ENCODE data around the gene FOXP1.

Gene FOXP1

GRCh38 chr3:71265365-71265915 lies 318.1 kb downstream of the FOXP1 start:
- TF ChIP-seq TAF1 (IDR thresholded peaks at IDR 0.05; ENCODE audit: borderline replicate concordance, insufficient read depth, low read length): no peak
- no peak for TF ChIP-seq POLR2AphosphoS5 (IDR thresholded peaks at IDR 0.05; ENCODE audit: low read depth, low read length)
- no peak for TF ChIP-seq SIN3A (IDR thresholded peaks at IDR 0.05; ENCODE audit: borderline replicate concordance, insufficient read depth, low read length)

- TF ChIP-seq REST (IDR thresholded peaks at IDR 0.05; ENCODE audit: insufficient read depth in 1 of 2, low read depth in 2 of 2, low read length in 2 of 2) (no peak), SIN3A (IDR thresholded peaks at IDR 0.05; ENCODE audit: borderline replicate concordance, insufficient read depth, low read length) (no peak), TAF1 (IDR thresholded peaks at IDR 0.05; ENCODE audit: borderline replicate concordance, insufficient read depth, low read length) (no peak), POLR2AphosphoS5 (IDR thresholded peaks at IDR 0.05; ENCODE audit: low read depth, low read length) (no peak), FOXP2 (optimal IDR thresholded peaks at IDR 0.05; ENCODE audit: borderline replicate concordance, extremely low read depth, extremely low read length, insufficient read depth) (no peak)
Measured at GRCh38 chr3:71264840-71265239, 318.7 kb downstream of the FOXP1 start.

GRCh38 chr3:71262364-71263265 lies 320.9 kb downstream of the FOXP1 start:
- no peak for TF ChIP-seq POLR2AphosphoS5 (IDR thresholded peaks at IDR 0.05; ENCODE audit: low read depth, low read length)
- no peak for TF ChIP-seq SIN3A (IDR thresholded peaks at IDR 0.05; ENCODE audit: borderline replicate concordance, insufficient read depth, low read length)
- TF ChIP-seq FOXP2 (optimal IDR thresholded peaks at IDR 0.05; ENCODE audit: borderline replicate concordance, extremely low read depth, extremely low read length, insufficient read depth): no peak
- no peak for TF ChIP-seq TAF1 (IDR thresholded peaks at IDR 0.05; ENCODE audit: borderline replicate concordance, insufficient read depth, low read length)
- TF ChIP-seq REST (IDR thresholded peaks at IDR 0.05; ENCODE audit: insufficient read depth in 1 of 2, low read depth in 2 of 2, low read length in 2 of 2): no peak

GRCh38 chr3:71260782-71261181 lies 322.7 kb downstream of the FOXP1 start:
- no peak for TF ChIP-seq TAF1 (IDR thresholded peaks at IDR 0.05; ENCODE audit: borderline replicate concordance, insufficient read depth, low read length)
- no peak for TF ChIP-seq FOXP2 (optimal IDR thresholded peaks at IDR 0.05; ENCODE audit: borderline replicate concordance, extremely low read depth, extremely low read length, insufficient read depth)
- TF ChIP-seq REST (IDR thresholded peaks at IDR 0.05; ENCODE audit: insufficient read depth in 1 of 2, low read depth in 2 of 2, low read length in 2 of 2): no peak
- TF ChIP-seq POLR2AphosphoS5 (IDR thresholded peaks at IDR 0.05; ENCODE audit: low read depth, low read length): no peak
- no peak for TF ChIP-seq SIN3A (IDR thresholded peaks at IDR 0.05; ENCODE audit: borderline replicate concordance, insufficient read depth, low read length)

- TF ChIP-seq SIN3A (IDR thresholded peaks at IDR 0.05; ENCODE audit: borderline replicate concordance, insufficient read depth, low read length): no peak
- no peak for TF ChIP-seq REST (IDR thresholded peaks at IDR 0.05; ENCODE audit: insufficient read depth in 1 of 2, low read depth in 2 of 2, low read length in 2 of 2)
- TF ChIP-seq TAF1 (IDR thresholded peaks at IDR 0.05; ENCODE audit: borderline replicate concordance, insufficient read depth, low read length): no peak
- no peak for TF ChIP-seq FOXP2 (optimal IDR thresholded peaks at IDR 0.05; ENCODE audit: borderline replicate concordance, extremely low read depth, extremely low read length, insufficient read depth)
- no peak for TF ChIP-seq POLR2AphosphoS5 (IDR thresholded peaks at IDR 0.05; ENCODE audit: low read depth, low read length)
Measured at GRCh38 chr3:71258526-71258925, 325.0 kb downstream of the FOXP1 start.
